Upper lobe of left lung (tissue), 4 donors: ENCODE results near the gene PRSS8.

Source experiments
- CTCF ChIP-seq, 6 experiments: fragments of 450-650 bp in 4 of 6; fragments of 200-600 bp in 2 of 6; sonication (generic) in 2 of 6; IDR thresholded peaks; one replicate each; pipeline ENCODE4 v1.5.1; 2016 to 2019; ENCODE audit warnings: antibody characterized with exemption in 6 of 6
- EP300 ChIP-seq, 4 donors: sonication (generic); formaldehyde crosslinking; IDR thresholded peaks; one replicate each; pipeline ENCODE4 v1.5.1; 2017; ENCODE audit warnings: antibody characterized with exemption in 4 of 4, control low read depth in 2 of 4
- POLR2A ChIP-seq, 4 donors: fragments of 450-650 bp; IDR thresholded peaks; one replicate each; pipeline ENCODE4 v1.5.1; 2016 to 2017; ENCODE audit warnings: antibody characterized with exemption in 4 of 4, mild to moderate bottlenecking in 2 of 4
- POLR2AphosphoS5 ChIP-seq, 2 donors: sonication (generic); formaldehyde crosslinking; IDR thresholded peaks; one replicate each; pipeline ENCODE4 v1.5.1; 2017; ENCODE audit warnings: antibody characterized with exemption in 2 of 2

DNA sequence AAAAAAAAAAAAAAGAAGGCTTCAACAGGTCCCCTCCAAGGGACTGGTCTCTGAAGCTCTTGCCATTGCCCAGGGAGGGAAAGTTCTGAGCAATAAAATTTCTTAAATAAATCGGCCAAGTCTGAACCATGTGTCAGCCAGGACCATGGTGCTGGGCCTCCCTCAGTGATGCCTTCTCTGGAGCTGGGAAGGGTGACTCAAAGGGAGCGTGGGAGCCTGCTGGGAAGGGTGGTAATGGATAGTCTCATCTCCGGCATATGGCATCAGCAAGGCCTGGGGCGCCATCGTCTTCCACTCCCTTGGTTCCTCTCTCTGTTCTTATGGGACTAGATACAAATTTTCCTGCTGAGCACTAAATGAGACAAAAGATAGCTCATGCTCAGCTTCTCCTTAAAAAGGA is 43.2 kb downstream of the PRSS8 start:
- no peak for TF ChIP-seq CTCF (IDR thresholded peaks at IDR 0.05)
- TF ChIP-seq POLR2AphosphoS5 (IDR thresholded peaks at IDR 0.05) = no peak
- no peak for TF ChIP-seq EP300 (IDR thresholded peaks at IDR 0.05)
- TF ChIP-seq POLR2A (IDR thresholded peaks at IDR 0.05) = no peak
